GM23338 (cell line): ENCODE results near the gene KRTAP17-1.

Experiments
- CREB1 ChIP-seq: fragments of 250-450 bp; sonication (Bioruptor Pico); IDR thresholded peaks from 2 replicates; pipeline ENCODE4 v1.5.0; 2020; ENCODE audit warnings: low read depth, mild to moderate bottlenecking, moderate library complexity
- CTCF ChIP-seq, 2 experiments: fragments of 200-600 bp in 1 of 2; sonication (generic) in 1 of 2; conservative IDR thresholded peaks; 2 replicates each; pipeline versions ENCODE4 v1.5.1 to v1.6.1; 2016 to 2017; ENCODE audit warnings: antibody characterized with exemption in 2 of 2, low read depth in 2 of 2, mild to moderate bottlenecking in 2 of 2, moderate library complexity in 1 of 2
- ETS1 ChIP-seq: IDR thresholded peaks from 2 replicates; pipeline ENCODE4 v1.6.1; 2016; ENCODE audit warnings: antibody characterized with exemption
- EZH2 ChIP-seq: fragments of 200-600 bp; sonication (generic); IDR thresholded peaks from one replicate; pipeline ENCODE4 v1.8.0; 2017; ENCODE audit warnings: antibody characterized with exemption, mild to moderate bottlenecking, low read depth; ENCODE audit not compliant: unreplicated experiment
- EZH2phosphoT487 ChIP-seq: fragments of 200-600 bp; sonication (generic); IDR thresholded peaks from one replicate; pipeline ENCODE4 v1.8.1; 2018; ENCODE audit warnings: antibody characterized with exemption; ENCODE audit not compliant: unreplicated experiment
- JUNB ChIP-seq: IDR thresholded peaks from one replicate; pipeline ENCODE4 v1.6.1; 2016; ENCODE audit warnings: antibody characterized with exemption; ENCODE audit not compliant: unreplicated experiment
- NANOG ChIP-seq: IDR thresholded peaks from 2 replicates; pipeline ENCODE4 v1.6.1; 2016; ENCODE audit warnings: antibody characterized with exemption, borderline replicate concordance
- POLR2AphosphoS5 ChIP-seq: IDR thresholded peaks from 2 replicates; pipeline ENCODE4 v1.6.1; 2016; ENCODE audit warnings: antibody characterized with exemption, low read depth
- REST ChIP-seq: IDR thresholded peaks from one replicate; pipeline ENCODE4 v1.6.1; 2018; ENCODE audit warnings: antibody characterized with exemption; ENCODE audit not compliant: unreplicated experiment
- STAT1 ChIP-seq: IDR thresholded peaks from one replicate; pipeline ENCODE4 v1.6.1; 2016; ENCODE audit warnings: antibody characterized with exemption; ENCODE audit not compliant: unreplicated experiment
- ZNF114 ChIP-seq: fragments of 250-450 bp; sonication (Bioruptor Pico); IDR thresholded peaks from 2 replicates; pipeline ENCODE4 v1.5.0; 2020; ENCODE audit warnings: mild to moderate bottlenecking, moderate library complexity
- ZNF331 ChIP-seq: fragments of 250-450 bp; sonication (Bioruptor Pico); IDR thresholded peaks from 2 replicates; pipeline ENCODE4 v1.5.0; 2020; ENCODE audit warnings: low read depth, mild to moderate bottlenecking, moderate library complexity
- ZNF462 ChIP-seq: fragments of 250-450 bp; sonication (Bioruptor Pico); IDR thresholded peaks from 2 replicates; pipeline ENCODE4 v1.5.0; 2020; ENCODE audit warnings: mild to moderate bottlenecking, moderate library complexity

GRCh38 chr17:41322903-41323895 is 7.7 kb upstream of the KRTAP17-1 start:
- TF ChIP-seq CTCF (conservative IDR thresholded peaks at IDR 0.05; ENCODE audit: low read depth in 2 of 2) (no peak), NANOG (no peak), EZH2 (no peak), POLR2AphosphoS5 (no peak), EZH2phosphoT487 (no peak), JUNB (no peak), REST (no peak), CREB1 (CRISPR knock-in tag) (no peak), STAT1 (no peak), ZNF331 (CRISPR knock-in tag) (no peak), ZNF462 (no peak), ETS1 (no peak), ZNF114 (CRISPR knock-in tag) (no peak)
